OCI-M2 (cell line): Measurements from ENCODE around the gene SEC14L5.
A peak's percentile ranks its signal among the peaks of the same experiment; 100 is the strongest.
"Not testable (repeated sequence)": the region's sequence is repeated elsewhere in the genome, so short reads cannot be mapped to it uniquely, and the experiment has no call there.

Source experiments
- DNase-seq: peaks from one replicate; lab custom pipeline; 2025; ENCODE audit not compliant: unreplicated experiment; lab: John Stamatoyannopoulos, UW

SEC14L5 gene

DNA sequence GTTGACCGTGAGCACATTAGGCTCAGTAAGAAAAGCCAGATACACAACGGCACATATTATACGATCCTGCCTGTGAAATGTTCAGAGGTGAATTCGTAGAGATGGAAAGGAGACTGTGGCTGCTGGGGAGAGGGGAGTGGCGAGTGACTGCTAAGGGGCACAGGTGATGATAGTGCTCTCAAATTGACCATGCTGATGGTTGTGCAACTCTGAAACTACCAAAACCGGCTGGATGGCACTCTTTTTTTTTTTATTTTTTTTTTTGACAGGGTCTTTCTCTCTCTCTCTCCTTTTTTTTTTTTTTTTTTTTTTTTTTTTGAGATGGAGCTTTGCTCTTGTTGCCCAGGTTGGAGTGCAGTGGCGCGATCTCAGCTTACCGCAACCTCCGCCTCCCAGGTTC, 8.1 kb upstream of the SEC14L5 start:
- no peak for DNase-seq

DNA sequence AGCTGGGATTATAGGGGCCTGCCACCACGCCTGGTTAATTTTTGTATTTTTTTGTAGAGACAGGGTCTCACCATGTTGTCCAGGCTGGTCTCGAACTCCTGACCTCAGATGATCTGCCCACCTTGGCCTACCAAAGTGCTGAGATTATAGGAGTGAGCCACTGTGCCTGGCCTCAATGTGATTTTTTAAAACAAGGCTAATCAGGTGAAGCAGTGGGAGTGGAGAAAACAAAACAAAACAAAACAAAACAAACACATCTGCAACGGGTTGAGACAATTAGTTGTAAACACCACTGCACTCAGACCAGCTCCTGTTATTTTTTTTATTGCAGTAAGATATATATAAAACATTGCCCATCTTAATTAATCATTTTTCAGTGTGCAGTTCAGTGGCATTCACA, 6.5 kb upstream of the SEC14L5 start:
- not testable (repeated sequence) for DNase-seq

DNA sequence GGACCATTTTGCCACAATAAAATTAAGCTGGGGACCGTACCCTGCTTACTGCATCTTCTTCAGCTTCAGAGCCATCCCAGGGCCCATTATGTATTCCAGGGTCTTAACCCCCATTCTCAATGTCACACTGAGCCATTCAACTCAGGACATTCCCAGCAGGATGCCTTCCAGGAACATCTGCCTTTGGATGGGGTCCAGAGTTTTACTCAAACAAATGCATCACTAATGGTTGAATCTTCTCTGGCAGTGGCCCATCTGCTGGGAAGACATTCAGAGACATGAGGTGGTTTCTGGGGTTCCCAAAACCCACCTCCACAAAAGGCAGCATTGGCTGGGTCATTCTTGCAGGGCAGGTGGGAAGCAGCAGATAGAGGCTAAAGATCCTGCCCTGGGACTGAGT, 3.4 kb upstream of the SEC14L5 start:
- no peak for DNase-seq

DNA sequence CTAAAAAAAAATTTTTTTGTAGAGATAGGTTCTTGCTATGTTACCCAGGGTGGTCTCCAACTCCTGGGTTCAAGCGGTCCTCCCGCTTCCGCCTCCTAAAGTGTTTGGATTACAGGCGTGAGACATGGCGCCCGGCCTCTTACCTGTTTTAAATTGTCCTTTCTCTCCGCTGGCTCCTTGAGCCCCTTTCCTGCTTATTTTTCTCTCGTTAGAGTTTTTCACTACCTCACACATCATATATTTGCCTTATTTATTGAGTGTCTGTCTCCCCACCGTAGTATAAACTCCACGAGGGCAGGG, 760 bp upstream of the SEC14L5 start:
- DNase-seq = no peak

DNA sequence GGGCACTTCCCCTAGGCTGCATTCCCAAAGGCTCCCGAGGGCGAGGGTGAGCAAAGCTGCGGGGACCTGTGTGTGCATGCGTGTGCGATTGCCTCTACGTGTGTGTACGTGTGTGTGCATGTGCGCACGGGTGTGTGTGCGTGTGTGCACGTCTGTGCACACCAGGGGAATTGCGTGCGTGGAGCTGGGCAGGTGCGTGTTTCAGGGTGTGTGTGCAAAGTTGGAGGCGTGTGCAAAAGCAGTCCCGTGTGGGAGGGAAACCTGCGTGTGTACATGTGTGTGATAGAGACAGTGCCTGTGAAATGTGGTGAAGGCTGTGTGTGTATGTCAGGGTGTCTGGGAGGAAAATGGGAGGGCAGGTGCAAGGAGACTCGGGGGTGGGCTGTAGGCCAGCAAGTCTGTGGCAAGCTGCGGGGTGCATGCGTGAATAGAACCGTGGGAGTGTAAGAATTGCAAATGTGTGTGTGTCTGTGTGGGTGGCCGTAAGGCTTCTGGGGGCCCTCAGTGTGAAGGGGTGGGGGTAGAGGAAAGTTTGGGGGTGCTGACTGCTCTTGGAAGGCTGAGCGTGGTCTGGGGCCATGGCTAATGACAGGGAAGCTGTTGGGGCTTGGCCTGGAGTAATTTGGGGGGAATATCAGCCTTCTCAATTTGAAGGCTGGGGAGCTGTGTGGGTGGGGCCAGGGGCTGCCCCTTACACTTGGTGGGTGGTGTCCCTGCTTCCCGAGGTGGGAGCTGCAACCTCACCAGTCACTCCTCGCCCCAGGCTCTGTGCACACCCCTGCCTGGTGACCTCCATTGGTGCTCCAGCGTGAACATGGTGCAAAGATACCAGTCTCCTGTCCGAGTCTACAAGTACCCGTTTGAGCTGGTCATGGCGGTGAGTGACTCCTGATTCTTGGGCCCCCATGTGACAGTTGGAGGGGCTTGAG, 644 bp downstream of the SEC14L5 start:
- DNase-seq = no peak

DNA sequence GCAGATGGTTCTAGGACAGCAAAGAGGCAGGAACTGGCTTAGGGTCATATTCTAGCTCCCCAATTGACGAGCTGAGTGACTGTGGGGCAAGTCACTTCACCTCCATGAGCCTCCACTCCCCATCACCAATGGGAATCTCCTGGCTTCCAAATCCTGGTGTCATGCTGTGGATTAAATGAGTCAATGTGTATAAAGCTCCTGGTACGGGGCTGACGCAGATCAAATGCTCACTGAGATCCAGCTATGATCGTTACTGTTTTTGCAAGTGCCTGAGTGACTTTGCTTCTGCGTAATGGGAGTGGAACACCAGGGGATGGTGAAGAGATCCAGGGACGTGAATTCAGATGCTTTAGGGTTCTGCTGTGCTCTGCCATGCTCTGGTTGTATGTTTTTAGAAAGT, 2.4 kb downstream of the SEC14L5 start:
- DNase-seq = no peak

DNA sequence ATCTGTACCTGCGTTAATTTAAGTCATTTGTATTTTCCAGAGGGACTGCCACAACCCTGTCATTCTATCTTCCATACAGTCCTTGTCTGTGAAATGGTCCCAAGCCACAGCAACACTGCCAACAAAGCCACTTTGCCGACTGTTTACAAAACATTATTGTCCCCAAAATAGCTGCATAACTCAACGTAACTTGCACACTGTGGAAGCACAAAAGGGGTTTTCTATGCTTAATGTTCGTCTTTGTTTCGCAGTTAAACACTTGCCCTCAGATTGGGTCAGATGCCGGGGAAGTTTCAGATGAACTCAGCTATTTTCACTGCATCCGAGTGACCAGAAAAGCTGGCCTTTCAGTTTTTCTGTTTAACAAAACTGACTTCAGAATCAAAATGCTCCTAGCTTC, 4.6 kb downstream of the SEC14L5 start:
- DNase-seq = no peak

DNA sequence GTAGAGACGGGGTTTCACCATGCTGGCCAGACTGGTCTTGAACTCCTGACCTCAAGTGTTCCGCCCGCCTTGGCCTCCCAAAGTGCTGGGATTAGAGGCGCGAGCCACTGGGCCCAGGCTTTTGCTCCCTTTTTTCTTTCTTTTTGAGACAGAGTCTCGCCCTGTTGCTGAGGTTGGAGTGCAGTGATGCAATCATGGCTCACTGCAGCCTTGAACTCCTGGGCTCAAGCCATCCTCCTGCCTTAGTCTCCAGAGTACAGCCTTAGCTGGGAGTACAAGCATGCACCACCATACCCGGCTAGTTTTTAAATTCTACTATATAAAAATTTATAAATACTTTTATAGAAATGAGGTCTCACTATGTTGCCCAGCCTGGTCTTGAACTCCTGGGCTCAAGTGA, 5.4 kb downstream of the SEC14L5 start:
- DNase-seq = not testable (repeated sequence)

DNA sequence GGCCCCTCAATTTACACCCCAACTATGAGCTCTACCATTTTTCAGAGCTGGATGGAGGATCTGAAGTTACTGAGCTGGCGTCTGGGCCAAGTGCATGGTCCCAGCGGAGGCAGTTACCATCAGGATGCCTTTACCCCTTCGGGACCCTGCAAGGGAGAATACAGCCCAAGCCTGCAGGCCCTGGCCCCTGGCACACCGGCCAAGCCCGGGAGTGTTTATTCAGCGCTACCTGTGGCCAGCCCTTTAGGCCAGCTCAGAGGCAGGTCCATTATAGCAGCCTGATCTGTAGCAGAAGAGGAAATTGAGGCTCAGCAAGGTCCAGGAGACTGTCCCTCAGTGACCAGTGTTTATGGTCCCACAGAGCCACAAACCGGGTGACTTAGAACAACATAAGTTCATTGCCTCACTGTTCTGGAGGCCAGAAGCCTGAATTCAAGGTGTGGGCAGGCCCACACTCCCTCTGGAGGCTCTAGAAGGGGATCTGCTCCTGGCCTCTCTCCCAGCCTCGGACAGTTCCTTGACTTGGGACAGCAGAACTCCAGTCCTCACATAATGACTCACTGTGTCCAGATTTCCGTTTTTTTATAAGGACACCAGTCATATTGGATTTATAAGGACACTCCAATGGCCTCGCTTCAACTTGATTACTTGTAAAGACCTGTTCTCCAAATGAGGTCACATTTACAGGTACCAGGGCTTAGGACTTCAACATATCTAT, 8.8 kb downstream of the SEC14L5 start:
- no peak for DNase-seq

DNA sequence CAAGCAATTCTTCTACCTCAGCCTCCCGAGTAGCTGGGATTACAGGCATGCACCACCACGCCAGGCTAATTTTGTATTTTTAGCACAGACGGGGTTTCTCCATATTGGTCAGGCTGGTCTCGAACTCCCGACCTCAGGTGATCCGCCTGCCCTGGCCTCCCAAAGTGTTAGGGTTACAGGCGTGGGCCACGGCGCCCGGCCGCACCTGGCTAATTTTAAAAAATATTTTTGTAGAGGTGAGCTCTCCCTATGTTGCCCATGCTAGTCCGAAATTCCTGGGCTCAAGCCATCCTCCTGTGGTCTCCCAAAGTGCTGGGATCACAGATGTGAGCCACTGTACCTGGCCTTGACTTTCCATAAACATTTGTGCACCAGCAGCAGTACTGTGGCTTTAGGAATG, 10.1 kb downstream of the SEC14L5 start:
- DNase-seq = not testable (repeated sequence)

DNA sequence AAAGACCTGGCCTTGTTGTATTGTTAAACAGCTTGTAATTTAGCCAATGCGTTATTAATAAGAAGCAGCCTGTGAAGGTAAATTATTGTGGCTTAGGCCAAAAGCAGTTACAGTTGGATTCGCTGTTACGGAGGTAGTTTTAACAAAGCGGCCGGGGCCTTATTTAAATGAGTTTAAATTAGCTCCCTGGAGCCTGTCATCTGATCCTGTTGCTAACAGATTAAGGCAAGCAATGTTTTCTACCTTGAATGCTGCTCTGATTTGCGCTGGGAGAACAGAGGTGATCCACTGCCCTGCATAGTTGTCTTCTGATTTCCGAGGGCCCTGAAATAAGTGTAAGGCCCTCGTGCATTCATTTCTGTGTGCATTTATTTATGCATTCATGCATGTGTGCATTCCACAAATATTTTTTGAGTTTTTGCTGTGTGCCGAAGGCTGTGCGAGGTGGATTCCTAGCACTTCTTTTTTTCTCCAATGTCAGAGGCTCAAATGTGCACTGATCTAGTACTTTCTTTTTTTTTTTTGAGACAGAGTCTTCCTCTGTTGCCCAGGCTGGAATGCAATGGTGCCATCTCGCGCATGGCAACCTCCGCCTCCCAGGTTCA, 10.9 kb downstream of the SEC14L5 start:
- DNase-seq = no peak

DNA sequence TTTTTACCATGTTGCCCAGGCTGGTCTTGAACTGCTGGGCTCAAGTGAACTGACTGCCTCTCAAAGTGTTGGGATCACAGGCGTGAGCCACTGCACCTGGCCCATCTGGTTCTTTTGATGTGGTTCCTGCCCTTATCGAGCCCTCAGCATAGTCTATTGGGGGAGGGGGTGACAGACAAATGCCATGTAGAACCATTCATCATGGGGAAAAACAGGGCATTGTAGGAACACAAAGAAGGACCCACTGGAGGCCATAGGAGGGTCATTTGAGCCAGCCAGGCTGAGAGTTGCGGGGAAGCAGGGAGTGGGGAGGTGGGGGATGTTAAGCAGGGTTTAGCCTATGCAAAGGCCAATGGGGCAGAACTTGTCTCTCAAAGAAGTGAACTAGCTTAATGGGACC, 11.9 kb downstream of the SEC14L5 start:
- DNase-seq = no peak

DNA sequence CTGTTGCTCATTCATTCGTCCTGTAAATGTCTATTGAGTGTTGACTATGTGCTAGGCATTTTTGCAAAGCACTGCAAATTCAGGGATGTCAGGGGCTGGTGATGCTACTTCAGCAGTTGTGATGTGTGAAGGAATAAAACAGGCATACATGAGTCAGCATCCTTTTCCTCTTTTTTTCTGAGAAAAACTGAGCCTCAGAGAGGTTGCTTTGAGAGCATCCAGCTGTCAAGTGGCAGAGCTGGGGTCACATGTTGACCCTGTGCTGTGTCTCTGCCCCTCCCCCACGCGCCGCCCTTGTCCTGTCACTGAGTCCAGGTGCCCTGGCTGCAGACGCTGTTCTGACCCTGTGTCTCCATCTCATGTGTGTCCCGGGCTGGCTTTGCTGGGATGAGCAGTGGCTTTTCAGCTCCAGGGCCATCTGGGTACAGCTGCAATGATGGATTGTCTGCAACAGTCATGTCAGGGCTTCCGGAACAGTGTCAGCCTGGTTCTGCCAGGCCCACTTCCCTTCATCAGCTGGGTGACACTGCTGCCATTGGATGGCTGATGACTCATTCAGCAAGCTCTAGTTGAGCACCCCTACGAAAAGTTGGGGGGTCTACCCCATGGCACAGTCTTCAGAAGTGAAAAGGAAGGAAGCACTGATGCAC, 14.9 kb downstream of the SEC14L5 start:
- DNase-seq = no peak

DNA sequence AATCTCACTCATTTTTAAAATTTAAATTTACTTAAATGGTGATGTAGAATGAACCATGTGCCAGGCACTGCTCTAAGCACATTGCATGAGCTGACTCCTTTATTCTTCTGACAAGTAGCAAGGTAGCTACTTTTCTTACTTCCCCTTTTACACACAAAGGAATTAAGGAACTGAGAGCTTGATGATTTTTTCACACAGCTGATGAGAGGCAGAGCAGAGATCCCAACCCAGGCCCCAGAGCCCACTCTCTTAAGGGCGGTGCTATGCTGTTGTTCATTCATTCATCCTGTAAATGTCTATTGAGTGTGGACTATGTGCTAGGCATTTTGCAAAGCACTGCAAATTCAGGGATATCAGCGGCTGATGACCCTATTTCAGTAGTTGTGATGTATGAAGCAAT, 17.9 kb downstream of the SEC14L5 start:
- no peak for DNase-seq

DNA sequence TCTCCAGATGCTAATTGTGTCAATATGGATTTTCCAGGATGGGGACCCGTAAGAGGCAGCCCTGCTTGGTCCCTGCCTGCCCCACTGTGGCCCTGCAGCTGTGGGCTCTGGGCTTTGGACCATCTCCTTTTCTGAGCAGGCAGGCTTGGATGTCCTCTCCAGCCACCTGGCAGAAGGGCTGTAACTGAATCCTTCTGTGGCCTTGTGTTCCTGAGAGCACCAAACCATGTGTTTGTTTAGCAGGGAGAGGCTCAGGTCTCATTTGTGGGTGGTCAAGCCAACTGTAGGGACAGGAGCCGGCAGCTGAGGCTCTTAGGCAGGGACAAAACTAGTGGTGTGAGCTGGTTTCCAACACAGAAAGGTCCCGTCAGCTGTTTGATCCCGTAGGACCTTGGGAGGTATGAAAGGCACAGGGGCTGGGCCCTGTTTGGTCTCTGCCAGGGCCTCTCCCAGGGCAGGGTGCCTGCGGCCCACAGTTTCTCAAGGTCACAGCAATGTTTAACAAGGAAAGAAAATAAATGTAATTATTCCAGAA, 18.5 kb downstream of the SEC14L5 start:
- DNase-seq = no peak

DNA sequence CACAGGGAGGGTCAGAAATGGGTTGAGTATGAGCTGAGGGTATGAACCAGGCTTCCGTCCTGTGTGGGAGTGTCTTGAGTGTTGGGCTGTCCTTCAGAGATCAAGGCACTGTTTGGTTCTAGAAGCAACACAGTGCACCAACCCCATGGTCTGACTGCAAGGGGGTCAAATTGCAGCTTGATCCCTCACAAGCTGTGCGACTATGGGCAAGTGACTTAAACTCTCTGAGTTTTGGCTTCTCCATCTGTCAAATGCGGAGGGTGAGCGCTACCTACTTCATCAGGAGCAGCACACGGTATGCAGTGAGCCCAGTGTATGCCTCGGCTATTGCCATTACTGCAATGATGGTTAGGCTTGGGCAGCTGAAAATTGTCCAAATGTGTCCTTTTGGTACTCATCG, 21.0 kb downstream of the SEC14L5 start:
- DNase-seq = no peak

DNA sequence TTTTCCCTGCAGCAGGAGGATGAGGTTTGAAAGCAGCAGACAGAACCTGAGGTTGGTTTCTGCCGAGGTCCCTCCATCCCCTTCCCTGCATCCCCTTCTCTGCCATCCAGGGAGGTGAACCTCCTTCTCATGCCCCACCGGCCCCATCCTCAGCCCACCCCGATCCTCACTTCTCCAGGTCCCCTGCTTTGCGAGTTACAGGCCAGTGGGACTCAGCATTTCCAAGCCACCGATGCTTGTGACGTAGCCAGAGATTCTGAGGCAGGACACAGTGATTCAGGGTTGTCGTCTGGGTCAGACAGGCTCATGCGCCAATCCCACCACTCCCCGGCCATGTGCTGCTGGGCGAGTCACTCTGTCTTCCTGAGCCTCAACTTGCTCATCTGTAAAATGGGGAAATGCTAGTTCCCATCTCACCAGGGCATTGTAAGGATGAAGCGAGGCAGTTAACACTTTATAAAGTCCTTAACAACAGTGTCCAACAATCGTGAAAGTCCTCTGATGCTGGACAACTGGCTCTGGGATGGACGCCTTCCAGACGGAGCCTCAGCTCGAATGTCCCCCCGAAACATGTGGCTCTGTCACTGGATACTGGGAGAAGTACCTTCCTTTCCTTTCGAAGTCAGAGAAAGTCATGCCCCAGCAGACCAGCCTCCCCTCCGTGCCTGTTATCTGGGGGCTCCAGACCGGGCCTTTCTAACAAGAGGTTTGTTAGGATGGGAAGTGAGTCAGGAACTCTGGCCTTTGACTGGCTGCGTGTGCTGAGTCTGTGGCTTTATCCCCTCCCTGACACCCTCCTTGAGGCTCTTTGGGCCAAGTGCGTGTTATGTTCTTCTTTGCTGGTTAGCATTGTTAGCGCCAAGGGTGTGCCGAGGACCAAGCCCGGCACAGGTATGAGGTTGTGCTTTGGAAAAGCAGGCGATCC, 21.9 kb downstream of the SEC14L5 start:
- peak; percentile 22 for DNase-seq

DNA sequence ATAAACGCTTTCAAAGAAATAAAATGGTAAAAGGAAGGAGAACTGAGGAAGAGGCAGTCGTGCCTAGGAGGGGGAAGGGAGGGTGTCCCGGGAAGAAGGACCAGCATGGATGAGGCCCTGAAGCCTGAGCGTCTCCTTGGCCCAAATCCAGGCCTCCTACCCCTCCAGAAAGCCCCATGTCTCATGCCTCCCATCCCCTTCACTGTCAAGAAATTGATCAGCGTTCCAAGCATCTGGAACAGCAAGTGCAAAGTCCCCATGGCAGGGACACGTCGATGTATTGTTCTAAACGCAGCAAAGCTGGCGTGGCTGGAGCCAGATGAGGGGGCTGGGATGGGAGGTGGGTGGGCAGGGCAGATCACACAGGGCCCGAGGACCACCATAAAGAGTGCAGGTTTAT, 22.6 kb downstream of the SEC14L5 start:
- DNase-seq = no peak

DNA sequence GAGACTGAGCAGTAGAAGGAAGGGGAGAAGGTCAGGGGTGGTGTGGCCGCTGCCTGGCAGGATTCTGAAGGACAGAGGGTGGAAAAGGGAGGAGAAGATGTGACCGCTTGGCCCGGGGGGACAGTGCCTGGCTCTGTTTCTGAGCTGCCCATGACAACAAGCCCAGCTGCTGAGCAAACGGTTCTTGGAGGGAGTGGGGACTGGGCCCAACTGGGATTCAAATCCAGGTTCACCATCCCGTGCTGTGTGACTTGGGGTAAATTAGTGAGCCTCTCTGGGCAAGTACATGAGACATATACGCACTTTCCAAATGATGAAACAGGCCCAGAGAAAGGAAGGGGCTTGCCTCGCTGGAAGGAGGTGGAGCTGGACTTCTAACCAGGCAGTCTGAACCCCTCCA, 23.3 kb downstream of the SEC14L5 start:
- DNase-seq = no peak
